ENCODE measurements around the gene MMS19.
"Not testable (repeated sequence)": the region's sequence is repeated elsewhere in the genome, so short reads cannot be mapped to it uniquely, and the experiment has no call there.

The MMS19 gene

GRCh38 chr10:97499561-97500296, 1.5 kb upstream of the MMS19 start:
- no peak for DNase-seq

- DNase-seq: no peak
Observed at GRCh38 chr10:97498841-97499560, 779 bp upstream of the MMS19 start, which contains the start of gene UBTD1. UBTD1 (plus strand) TSS chr10:97498924; CDS start chr10:97499204, 280 bp downstream.

GRCh38 chr10:97497572-97498075, 598 bp downstream of the MMS19 start:
- DNase-seq: peak; percentile 32

GRCh38 chr10:97494863-97495506, 3.2 kb downstream of the MMS19 start:
- DNase-seq: no peak

DNA sequence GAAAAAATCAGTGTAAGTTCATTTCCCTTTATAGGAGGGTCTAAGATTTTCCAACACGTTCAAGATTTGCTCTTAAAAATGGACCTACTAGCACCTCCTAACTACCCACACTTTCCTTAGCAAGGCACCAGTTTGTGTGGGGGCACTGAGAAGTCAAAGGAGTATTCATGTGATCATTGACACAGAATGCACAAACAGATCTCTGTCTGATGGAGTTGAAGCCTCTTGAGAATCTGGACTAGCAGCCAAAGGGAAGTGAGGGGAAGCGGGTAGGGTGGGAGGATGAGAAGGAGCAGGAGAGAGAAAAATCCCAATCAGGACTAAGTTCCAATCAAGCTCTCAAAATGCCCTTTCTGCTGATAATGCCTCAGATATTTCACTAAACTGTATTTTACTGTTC, 4.1 kb downstream of the MMS19 start:
- no peak for DNase-seq

DNA sequence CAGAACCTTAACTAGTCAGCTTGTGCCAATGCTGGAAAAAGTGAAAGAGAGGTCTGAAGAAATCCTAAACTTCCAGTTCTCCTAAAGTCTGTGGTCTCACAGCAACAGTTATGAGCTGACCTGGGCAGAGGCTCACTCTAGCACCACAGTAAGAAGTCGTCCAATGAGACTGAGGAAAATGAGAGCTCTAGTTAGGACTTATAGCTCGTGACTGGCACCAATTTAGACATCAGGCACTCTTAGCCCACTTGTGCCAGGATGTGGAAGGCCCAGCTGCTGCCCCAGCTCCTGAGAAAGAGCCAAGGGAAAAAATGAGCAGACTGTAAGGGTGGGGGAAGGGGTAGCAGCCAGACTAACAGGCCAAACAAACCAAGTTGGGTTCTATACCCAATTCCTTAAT, 7.6 kb downstream of the MMS19 start:
- no peak for DNase-seq

GRCh38 chr10:97485647-97486281, 12.5 kb downstream of the MMS19 start:
- DNase-seq: no peak

DNA sequence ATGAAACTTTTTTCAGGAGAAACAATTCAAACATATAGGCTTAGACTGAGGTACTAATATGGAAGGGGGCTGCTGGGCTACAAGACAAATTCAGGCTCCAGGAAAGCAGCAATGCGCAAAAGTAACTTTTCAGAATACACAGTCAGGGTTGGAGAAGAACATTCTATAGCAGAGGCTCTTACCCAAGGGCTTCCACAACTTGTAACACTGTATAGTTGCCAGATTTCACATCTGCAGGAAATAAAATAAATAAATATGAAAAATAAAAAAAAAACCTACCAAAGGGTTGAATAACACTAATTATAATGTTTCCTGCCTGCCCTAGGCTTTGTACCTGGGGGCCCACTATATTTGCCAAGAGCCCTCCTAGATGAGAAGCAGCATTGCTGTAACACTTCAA, 14.3 kb downstream of the MMS19 start:
- DNase-seq: no peak

- DNase-seq: no peak
Observed at GRCh38 chr10:97483506-97483905, 14.7 kb downstream of the MMS19 start.

DNA sequence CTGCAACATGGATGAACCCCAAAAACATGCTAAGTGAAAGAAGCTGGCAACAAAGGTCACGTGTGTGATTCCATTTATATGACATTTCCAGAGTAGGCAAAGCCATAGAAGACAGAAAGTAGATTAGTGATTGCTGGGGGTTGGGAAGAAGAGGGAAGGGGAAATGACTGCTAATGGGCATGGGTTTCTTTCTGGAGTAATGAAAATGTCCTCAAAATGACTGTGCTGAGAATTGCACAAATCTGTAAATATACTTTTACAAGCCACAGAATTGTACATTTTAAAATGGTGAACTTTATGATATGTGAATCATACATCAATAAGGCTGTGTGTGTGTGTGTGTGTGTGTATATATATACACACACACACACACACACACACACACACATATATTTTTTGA, 15.8 kb downstream of the MMS19 start:
- no peak for DNase-seq

DNA sequence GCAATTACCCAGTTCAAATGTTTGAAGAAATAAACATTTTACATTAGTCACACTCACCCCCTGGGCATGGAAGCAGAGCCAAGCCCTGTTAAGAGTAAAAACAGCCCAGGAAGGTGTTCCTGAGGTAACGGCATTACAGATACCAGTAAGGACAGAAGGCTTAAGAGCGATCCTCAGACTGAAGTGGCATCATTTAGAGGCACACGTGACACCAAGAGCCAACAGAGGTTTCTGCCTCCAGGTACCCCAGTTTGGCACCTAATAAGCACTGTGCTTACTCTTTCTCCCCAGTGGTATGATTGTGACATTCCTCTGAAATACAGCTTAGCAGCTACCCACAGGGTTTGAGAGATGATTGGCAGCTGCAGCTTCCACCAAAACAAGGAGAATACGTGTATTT, 17.2 kb downstream of the MMS19 start:
- no peak for DNase-seq

GRCh38 chr10:97479939-97480338, 18.3 kb downstream of the MMS19 start:
- DNase-seq: no peak

- DNase-seq: not testable (repeated sequence)
Observed at GRCh38 chr10:97479410-97479809, 18.8 kb downstream of the MMS19 start.

GRCh38 chr10:97475936-97476594, 22.2 kb downstream of the MMS19 start:
- no peak for DNase-seq

DNA sequence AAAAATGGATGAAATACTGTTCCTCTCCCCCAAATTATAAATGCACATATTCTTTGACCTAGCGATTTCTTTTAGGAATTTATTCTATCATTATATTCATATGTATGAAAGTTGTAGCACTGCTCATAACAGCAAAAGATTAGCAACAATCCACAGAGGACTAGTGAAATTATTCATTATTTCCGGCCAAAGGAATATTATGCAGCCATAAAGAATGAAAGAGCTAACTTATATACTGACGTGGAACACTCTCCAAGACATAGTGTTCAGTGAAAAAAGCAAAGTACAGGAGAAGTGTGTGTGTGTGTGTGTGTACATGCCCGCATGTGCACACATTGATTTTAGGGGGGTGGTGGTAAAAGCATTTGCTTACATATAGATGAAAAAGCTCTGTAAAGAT, 23.3 kb downstream of the MMS19 start:
- no peak for DNase-seq

- DNase-seq: not testable (repeated sequence)
Observed at GRCh38 chr10:97468781-97469180, 29.4 kb downstream of the MMS19 start.

DNA sequence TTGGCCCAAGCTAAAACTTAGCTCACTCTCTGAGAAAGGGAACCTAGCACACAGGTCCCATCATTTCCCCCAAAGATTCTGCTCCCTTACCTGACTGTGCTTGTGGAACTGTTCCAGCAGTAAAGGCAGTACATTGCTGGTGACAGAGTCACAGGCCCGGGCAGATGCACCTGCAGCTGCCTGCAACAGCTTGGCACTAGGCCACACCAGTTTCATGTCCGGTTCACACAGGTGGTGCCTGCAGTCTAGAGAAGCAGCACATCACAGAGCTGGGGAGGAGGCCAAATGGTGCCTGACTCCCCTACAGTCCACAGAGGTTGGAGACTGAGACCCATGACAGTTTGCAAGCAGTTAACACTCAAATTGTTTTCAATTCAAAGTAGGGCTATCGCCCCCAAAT, 30.1 kb downstream of the MMS19 start:
- peak; percentile 55 for DNase-seq

DNA sequence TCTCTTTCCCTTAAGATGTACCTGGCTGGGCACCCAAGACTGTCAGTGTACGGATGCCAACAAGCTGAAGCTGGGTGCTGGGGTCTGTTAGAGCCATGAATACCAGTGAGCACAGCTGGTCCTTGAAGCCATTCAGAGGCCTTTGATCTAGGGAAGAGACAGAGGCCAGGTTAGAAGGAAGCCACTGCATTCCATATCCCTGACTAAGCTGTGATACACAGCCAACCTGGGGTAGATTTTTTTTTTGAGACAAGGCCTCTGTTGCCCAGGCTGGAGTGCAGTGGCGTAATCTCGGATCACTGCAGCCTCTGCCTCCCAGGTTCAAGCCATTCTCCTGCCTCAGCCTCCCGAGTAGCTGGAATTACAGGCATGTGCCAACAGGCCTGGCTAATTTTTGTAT, 31.5 kb downstream of the MMS19 start:
- DNase-seq: no peak

DNA sequence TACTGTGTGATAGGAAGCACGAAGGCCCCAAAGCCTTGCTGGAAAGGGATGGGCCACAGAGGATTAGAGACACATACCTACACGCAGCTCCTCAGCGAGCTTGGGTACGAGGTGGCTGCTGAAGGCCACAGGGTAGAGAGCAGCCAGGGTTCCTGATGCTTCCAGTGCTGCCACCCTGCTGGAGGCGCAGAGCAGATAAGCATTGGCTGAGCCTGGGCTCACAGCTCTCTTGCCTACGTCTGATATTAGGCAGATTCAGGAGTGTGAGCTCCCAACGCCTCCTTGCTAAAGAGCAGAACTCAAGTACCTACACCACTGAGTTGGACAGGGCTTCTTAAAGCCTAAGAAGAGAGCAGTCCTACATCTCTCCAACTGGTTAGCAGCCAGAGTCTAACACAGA, 32.2 kb downstream of the MMS19 start:
- no peak for DNase-seq

- DNase-seq: no peak
Observed at GRCh38 chr10:97464226-97464625, 34.0 kb downstream of the MMS19 start.

- DNase-seq: peak; percentile 23
Observed at GRCh38 chr10:97463363-97464132, 34.7 kb downstream of the MMS19 start.

GRCh38 chr10:97462309-97462708, 35.9 kb downstream of the MMS19 start:
- no peak for DNase-seq

Data from NCI-H1105 (cell line).